OCI-LY7 (cell line): Measurements from ENCODE around the gene OR2T34. TPM values are rescaled to one million over a fixed set of nuclear protein-coding genes. Genes with fewer than 3 reads are reported as not detected.
"Not testable (repeated sequence)": the region's sequence is repeated elsewhere in the genome, so short reads cannot be mapped to it uniquely, and the experiment has no call there.

Experiments used
- BruUV-seq: library from RNA; stranded (reverse); fragments of 400-500 nt; replicated peaks from 2 replicates; lab custom pipeline; 2021; lab: Mats Ljungman, UMichigan
- CTCF ChIA-PET: fragments of 300-600 bp; sonication (Branson Sonifier 250); formaldehyde crosslinking; loops from one replicate; lab custom pipeline; 2022; ENCODE audit warnings: antibody characterized with exemption; ENCODE audit not compliant: unreplicated experiment; lab: Charles Lee
- POLR2A ChIA-PET: fragments of 300-600 bp; sonication (Branson Sonifier 250); formaldehyde crosslinking; loops from one replicate; lab custom pipeline; 2022; ENCODE audit warnings: antibody characterized with exemption; lab: Charles Lee
- DNase-seq: peaks from one replicate; pipeline ENCODE4 v3.0.0-alpha.2; 2015; ENCODE audit warnings: low spot score
- H2AFZ ChIP-seq: fragments of 200-600 bp; sonication (generic), shearing (Covaris generic); 2 replicates; pipeline ENCODE4 v1.6.1; 2014; ENCODE audit warnings: mild to moderate bottlenecking, antibody characterized with exemption, low read length, moderate library complexity
- H3K27ac ChIP-seq: fragments of 200-600 bp; sonication (generic); 2 replicates; pipeline ENCODE4 v1.5.1; 2014; ENCODE audit warnings: mixed run types, low read depth, mild to moderate bottlenecking, moderate library complexity, low read length, inconsistent platforms; ENCODE audit not compliant: poor library complexity, severe bottlenecking
- H3K36me3 ChIP-seq: fragments of 200-600 bp; sonication (generic); 2 replicates; pipeline ENCODE4 v1.6.1; 2014; ENCODE audit warnings: mild to moderate bottlenecking, antibody characterized with exemption, low read length, moderate library complexity, mixed read lengths; ENCODE audit not compliant: insufficient read depth
- H3K4me1 ChIP-seq: fragments of 200-600 bp; sonication (generic); 2 replicates; pipeline ENCODE4 v1.5.1; 2014; ENCODE audit warnings: mild to moderate bottlenecking, low read length; ENCODE audit not compliant: insufficient read depth, poor library complexity, severe bottlenecking
- H3K4me2 ChIP-seq: fragments of 200-600 bp; sonication (generic); 2 replicates; pipeline ENCODE4 v1.6.1; 2014; ENCODE audit warnings: mild to moderate bottlenecking, low read length
- H3K4me3 ChIP-seq: fragments of 200-600 bp; sonication (generic); 2 replicates; pipeline ENCODE4 v1.5.1; 2014; ENCODE audit warnings: mild to moderate bottlenecking, low read depth, low read length; ENCODE audit not compliant: poor library complexity, severe bottlenecking
- H3K79me2 ChIP-seq: fragments of 200-600 bp; sonication (generic); 2 replicates; pipeline ENCODE4 v1.6.1; 2016; ENCODE audit warnings: low read depth, mild to moderate bottlenecking, low read length, moderate library complexity, mixed read lengths; ENCODE audit not compliant: insufficient read depth
- H3K9me2 ChIP-seq: fragments of 200-600 bp; sonication (generic); 2 replicates; pipeline ENCODE4 v1.6.1; 2016; ENCODE audit warnings: mild to moderate bottlenecking, low read length, mixed read lengths; ENCODE audit not compliant: insufficient read depth
- H3K9me3 ChIP-seq: fragments of 200-600 bp; sonication (generic); 2 replicates; pipeline ENCODE4 v1.6.1; 2014; ENCODE audit warnings: mild to moderate bottlenecking, mixed run types, low read length, mixed read lengths
- H4K20me1 ChIP-seq: fragments of 200-600 bp; sonication (generic); 2 replicates; pipeline ENCODE4 v1.6.1; 2014; ENCODE audit warnings: mild to moderate bottlenecking, antibody characterized with exemption, low read length, moderate library complexity, mixed read lengths; ENCODE audit not compliant: insufficient read depth
- CTCF ChIP-seq: fragments of 200-600 bp; sonication (generic); conservative IDR thresholded peaks from 2 replicates; pipeline ENCODE4 v1.5.1; 2014; ENCODE audit warnings: mild to moderate bottlenecking, antibody characterized with exemption, low read length, moderate library complexity, mixed read lengths
- EZH2phosphoT487 ChIP-seq: fragments of 200-600 bp; sonication (generic); IDR thresholded peaks from 2 replicates; pipeline ENCODE4 v1.6.1; 2018; ENCODE audit warnings: low read depth, borderline replicate concordance, mild to moderate bottlenecking, mixed run types, antibody characterized with exemption, low read length, moderate library complexity, mixed read lengths
- intact Hi-C: fragments of 100-400 bp; cut with micrococcal nuclease; formaldehyde crosslinking; loops from one replicate; pipeline ENCODE4 v1.10.0; 2022; ENCODE audit not compliant: unreplicated experiment
- total RNA-seq, 2 experiments: library from RNA; depleted of rRNA in 1 of 2; stranded (reverse); fragments of >200 nt in 1 of 2; shearing (Covaris generic) in 1 of 2; gene quantifications; 2 replicates each; pipeline ENCODE4 v1.2.3, GENCODE V29; 2014 to 2022

The OR2T34 gene
- total RNA-seq, 2 experiments from 2014 or later, result not detected

DNA sequence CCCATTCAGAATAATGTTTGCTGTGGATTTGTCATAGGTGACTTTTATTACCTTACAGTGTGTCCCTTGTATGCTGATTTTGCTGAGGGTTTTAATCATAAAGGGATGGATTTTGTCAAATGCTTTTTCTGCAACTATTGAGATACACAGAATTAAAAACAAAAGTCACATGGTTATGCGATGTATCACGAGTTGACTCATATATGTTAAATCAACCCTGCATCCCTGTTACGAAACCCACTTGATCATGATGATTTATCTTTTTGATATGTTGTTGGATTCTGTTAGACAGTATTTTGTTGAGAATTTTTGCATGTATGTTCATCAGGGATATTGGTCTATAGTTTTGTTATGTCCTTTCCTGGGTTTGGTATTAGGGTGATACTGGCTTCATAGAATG is 10.7 kb upstream of the OR2T34 start:
- intact Hi-C loops, result no loop called here
- Histone ChIP-seq H3K9me3 (no peaks in the 10 kb centered on the region), H3K4me3 (no peak overlapping the region), H4K20me1 (no peaks in the 10 kb centered on the region), H3K36me3 (no peaks in the 10 kb centered on the region), H3K9me2 (no peaks in the 10 kb centered on the region), H3K4me2 (no peak overlapping the region), H3K4me1 (no peaks in the 10 kb centered on the region), H2AFZ (no peak overlapping the region), H3K27ac (no peak overlapping the region), H3K79me2 (no peaks in the 10 kb centered on the region)
- CTCF ChIA-PET, result no interaction called here
- BruUV-seq, result no TSS peak
- DNase-seq, result no peak
- POLR2A ChIA-PET, result no interaction called here
- TF ChIP-seq EZH2phosphoT487, result no peak
- no peak for TF ChIP-seq CTCF

DNA sequence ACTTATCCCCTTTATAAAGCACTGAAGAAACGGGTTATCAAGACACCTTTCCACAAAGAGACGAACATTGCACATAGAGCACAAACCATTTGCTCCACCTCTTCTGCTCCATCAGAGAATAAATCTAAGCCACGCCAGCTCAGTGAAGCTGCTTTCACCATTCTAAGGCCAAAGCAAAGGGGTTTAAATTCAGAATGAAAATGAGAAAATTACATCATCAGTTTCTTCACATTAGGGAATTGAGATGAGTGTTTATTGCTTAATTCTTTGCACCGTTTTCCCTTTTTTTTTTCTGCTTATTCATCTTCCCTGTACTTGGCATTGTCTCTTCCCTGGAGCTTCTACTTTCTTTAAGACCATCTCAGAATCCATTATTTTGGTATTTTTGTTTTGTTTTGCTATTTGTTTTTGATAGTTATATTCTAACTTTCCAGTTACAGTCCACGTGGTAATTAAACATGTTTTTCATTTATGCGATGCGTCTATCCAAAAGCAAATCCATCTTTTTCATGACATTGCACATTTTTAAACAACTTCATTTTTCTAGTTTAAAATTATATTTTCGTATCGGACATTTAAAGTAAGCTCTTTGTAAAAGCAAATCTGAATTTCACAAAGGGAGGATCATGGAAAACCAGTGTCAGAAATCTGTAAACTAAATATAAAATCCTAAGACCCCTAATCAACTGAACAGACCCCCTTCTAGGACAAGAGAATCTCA is 1.9 kb upstream of the OR2T34 start:
- intact Hi-C loops, result no loop called here
- Histone ChIP-seq H3K36me3 (no peaks in the 10 kb centered on the region), H2AFZ (no peak overlapping the region), H3K27ac (no peak overlapping the region), H3K4me1 (no peaks in the 10 kb centered on the region), H3K4me3 (no peak overlapping the region), H3K4me2 (no peak overlapping the region), H3K79me2 (no peaks in the 10 kb centered on the region), H4K20me1 (no peaks in the 10 kb centered on the region), H3K9me2 (no peaks in the 10 kb centered on the region), H3K9me3 (no peaks in the 10 kb centered on the region)
- ChIA-PET POLR2A (no interaction called here), CTCF (no interaction called here)
- DNase-seq, result no peak
- TF ChIP-seq CTCF (no peak), EZH2phosphoT487 (no peak)
- no TSS peak for BruUV-seq

- CTCF ChIA-PET, H3K9me2 ChIP-seq, DNase-seq, H3K4me3 ChIP-seq, H4K20me1 ChIP-seq, H3K27ac ChIP-seq, H3K36me3 ChIP-seq, H3K79me2 ChIP-seq, BruUV-seq, H3K4me1 ChIP-seq, H3K4me2 ChIP-seq, POLR2A ChIA-PET, H3K9me3 ChIP-seq, intact Hi-C loops, H2AFZ ChIP-seq: not testable (repeated sequence)
Measured at GRCh38 chr1:248573856-248574255, 701 bp downstream of the OR2T34 start.

- H3K79me2 ChIP-seq, POLR2A ChIA-PET, H3K36me3 ChIP-seq, CTCF ChIA-PET, H3K4me3 ChIP-seq, BruUV-seq, H3K4me1 ChIP-seq, intact Hi-C loops, H4K20me1 ChIP-seq, H3K27ac ChIP-seq, DNase-seq, H2AFZ ChIP-seq, H3K9me2 ChIP-seq, H3K4me2 ChIP-seq, H3K9me3 ChIP-seq: not testable (repeated sequence)
Measured at GRCh38 chr1:248572049-248572448, 2.5 kb downstream of the OR2T34 start.

DNA sequence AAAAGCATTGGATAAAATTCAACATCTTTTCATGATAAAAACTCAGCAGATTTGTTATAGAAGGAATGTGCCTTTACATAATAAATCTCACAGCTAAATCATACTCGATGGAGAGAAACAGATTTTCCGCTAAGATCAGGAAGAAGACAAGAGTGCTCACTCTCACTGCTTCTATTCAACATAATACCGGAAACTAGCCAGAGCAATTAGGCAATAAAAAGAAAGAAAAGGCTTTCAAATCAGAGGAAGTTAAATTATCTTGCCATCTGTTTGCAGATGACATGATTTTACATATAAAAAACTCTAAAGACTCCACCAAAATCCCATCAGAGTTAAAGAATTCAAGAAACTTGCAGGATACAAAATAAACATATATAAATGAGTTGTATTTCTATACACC is 3.7 kb downstream of the OR2T34 start:
- BruUV-seq, H3K79me2 ChIP-seq, intact Hi-C loops, POLR2A ChIA-PET, H3K27ac ChIP-seq, H3K4me3 ChIP-seq, H3K36me3 ChIP-seq, H3K4me1 ChIP-seq, H3K9me2 ChIP-seq, CTCF ChIA-PET, H4K20me1 ChIP-seq, H3K9me3 ChIP-seq, H3K4me2 ChIP-seq, H2AFZ ChIP-seq, DNase-seq: not testable (repeated sequence)
